Loucy (cell line): Measurements from ENCODE around the gene SUPT5H.

Source experiments
- EZH2phosphoT487 ChIP-seq: fragments of 200-600 bp; IDR thresholded peaks from 2 replicates; pipeline ENCODE4 v1.6.1; 2018; ENCODE audit warnings: antibody characterized with exemption, mild to moderate bottlenecking, moderate library complexity, borderline replicate concordance
- TF ChIP-seq, protein P1 (sequence below): fragments of 200-600 bp; sonication (generic); conservative IDR thresholded peaks from 2 replicates; pipeline ENCODE4 v1.5.1; 2014; ENCODE audit warnings: mild to moderate bottlenecking, antibody characterized with exemption, low read length

DNA sequence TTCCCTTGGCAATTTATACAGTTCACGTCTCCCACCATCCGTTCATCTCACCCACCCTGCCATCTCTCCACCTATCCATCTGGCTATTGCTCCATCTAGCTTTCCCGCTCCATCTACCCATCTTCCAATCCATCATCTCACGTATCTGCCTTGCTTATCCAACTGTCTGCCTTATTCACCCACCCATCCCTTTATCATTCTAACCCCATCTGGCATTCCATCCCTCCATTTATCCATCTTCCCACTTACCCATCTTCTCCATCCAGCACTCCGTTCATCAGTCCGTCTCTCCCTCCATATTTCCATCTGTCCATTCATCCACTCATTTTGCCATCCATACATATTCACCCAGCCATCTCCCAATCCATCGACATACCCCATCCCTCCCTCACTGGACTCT is 19.6 kb upstream of the SUPT5H start:
- TF ChIP-seq, protein P1, sequence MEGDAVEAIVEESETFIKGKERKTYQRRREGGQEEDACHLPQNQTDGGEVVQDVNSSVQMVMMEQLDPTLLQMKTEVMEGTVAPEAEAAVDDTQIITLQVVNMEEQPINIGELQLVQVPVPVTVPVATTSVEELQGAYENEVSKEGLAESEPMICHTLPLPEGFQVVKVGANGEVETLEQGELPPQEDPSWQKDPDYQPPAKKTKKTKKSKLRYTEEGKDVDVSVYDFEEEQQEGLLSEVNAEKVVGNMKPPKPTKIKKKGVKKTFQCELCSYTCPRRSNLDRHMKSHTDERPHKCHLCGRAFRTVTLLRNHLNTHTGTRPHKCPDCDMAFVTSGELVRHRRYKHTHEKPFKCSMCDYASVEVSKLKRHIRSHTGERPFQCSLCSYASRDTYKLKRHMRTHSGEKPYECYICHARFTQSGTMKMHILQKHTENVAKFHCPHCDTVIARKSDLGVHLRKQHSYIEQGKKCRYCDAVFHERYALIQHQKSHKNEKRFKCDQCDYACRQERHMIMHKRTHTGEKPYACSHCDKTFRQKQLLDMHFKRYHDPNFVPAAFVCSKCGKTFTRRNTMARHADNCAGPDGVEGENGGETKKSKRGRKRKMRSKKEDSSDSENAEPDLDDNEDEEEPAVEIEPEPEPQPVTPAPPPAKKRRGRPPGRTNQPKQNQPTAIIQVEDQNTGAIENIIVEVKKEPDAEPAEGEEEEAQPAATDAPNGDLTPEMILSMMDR: no peak
- TF ChIP-seq EZH2phosphoT487: no peak
